ENCODE measurements around the gene NHLRC4.

DNA sequence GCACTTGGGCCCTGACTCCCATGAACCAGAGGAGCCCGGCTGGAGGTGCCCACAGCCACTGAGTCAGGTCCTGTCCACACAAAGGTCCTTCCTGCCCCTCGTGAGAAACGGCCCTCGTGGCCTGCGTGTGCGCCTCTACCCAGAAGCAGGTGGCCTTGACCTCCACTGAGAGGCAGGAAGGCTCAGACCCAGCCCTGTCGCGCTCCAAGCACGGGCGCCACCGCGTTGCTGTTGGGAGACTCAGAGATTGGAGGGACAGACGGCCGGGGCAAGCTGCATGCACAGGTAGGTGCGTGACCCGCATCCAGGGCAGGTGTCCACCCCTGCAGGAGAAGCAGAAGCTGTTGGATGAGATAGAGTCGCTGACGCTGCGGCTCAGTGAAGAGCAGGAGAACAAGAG, 47.4 kb upstream of the NHLRC4 start:
- TF ChIP-seq MAZ (IDR thresholded peaks at IDR 0.05; ENCODE audit: borderline replicate concordance, low read depth, low read length) (no peak), EP300 (IDR thresholded peaks at IDR 0.05) (no peak), ZFP36 (IDR thresholded peaks at IDR 0.05; ENCODE audit: borderline replicate concordance, partially characterized antibody) (no peak), POLR2A (IDR thresholded peaks at IDR 0.05; ENCODE audit: low read length) (no peak), CEBPB (IDR thresholded peaks at IDR 0.05) (no peak), TFCP2L1 (CRISPR knock-in tag; IDR thresholded peaks at IDR 0.05) (no peak)
- TF ChIP-seq, protein P1, sequence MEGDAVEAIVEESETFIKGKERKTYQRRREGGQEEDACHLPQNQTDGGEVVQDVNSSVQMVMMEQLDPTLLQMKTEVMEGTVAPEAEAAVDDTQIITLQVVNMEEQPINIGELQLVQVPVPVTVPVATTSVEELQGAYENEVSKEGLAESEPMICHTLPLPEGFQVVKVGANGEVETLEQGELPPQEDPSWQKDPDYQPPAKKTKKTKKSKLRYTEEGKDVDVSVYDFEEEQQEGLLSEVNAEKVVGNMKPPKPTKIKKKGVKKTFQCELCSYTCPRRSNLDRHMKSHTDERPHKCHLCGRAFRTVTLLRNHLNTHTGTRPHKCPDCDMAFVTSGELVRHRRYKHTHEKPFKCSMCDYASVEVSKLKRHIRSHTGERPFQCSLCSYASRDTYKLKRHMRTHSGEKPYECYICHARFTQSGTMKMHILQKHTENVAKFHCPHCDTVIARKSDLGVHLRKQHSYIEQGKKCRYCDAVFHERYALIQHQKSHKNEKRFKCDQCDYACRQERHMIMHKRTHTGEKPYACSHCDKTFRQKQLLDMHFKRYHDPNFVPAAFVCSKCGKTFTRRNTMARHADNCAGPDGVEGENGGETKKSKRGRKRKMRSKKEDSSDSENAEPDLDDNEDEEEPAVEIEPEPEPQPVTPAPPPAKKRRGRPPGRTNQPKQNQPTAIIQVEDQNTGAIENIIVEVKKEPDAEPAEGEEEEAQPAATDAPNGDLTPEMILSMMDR (IDR thresholded peaks at IDR 0.05) = no peak
- TF ChIP-seq, protein P2, sequence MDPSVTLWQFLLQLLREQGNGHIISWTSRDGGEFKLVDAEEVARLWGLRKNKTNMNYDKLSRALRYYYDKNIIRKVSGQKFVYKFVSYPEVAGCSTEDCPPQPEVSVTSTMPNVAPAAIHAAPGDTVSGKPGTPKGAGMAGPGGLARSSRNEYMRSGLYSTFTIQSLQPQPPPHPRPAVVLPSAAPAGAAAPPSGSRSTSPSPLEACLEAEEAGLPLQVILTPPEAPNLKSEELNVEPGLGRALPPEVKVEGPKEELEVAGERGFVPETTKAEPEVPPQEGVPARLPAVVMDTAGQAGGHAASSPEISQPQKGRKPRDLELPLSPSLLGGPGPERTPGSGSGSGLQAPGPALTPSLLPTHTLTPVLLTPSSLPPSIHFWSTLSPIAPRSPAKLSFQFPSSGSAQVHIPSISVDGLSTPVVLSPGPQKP (IDR thresholded peaks at IDR 0.05; ENCODE audit: low read depth, low read length) = no peak
- TF ChIP-seq, protein P3, sequence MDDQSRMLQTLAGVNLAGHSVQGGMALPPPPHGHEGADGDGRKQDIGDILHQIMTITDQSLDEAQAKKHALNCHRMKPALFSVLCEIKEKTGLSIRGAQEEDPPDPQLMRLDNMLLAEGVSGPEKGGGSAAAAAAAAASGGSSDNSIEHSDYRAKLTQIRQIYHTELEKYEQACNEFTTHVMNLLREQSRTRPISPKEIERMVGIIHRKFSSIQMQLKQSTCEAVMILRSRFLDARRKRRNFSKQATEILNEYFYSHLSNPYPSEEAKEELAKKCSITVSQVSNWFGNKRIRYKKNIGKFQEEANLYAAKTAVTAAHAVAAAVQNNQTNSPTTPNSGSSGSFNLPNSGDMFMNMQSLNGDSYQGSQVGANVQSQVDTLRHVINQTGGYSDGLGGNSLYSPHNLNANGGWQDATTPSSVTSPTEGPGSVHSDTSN (IDR thresholded peaks at IDR 0.05) = no peak
